Thyroid gland (tissue), 4 donors: Measurements from ENCODE around the gene LRRC8D. TPM values are rescaled to one million over a fixed set of nuclear protein-coding genes. Genes with fewer than 3 reads are reported as not detected.
A peak's percentile ranks its signal among the peaks of the same experiment; 100 is the strongest.

Experiments used
- DNase-seq, 2 donors: peaks; one replicate each; pipeline ENCODE4 v3.0.0-alpha.2; 2019
- H3K27ac ChIP-seq, 3 donors: fragments of 200-600 bp; sonication (generic); 1 replicate in 2 of 3; 2 replicates in 1 of 3; pipeline ENCODE4 v1.5.1; 2016 to 2019; ENCODE audit warnings: mild to moderate bottlenecking in 1 of 3, moderate library complexity in 1 of 3
- H3K27me3 ChIP-seq: fragments of 200-600 bp; sonication (generic); one replicate; pipeline ENCODE4 v1.5.1; 2019
- H3K36me3 ChIP-seq, 2 donors: fragments of 200-600 bp; sonication (generic); one replicate each; pipeline ENCODE4 v1.5.1; 2016 to 2019
- H3K4me1 ChIP-seq, 2 donors: fragments of 200-600 bp; sonication (generic); one replicate each; pipeline ENCODE4 v1.5.1; 2017 to 2019
- H3K4me3 ChIP-seq, 3 donors: fragments of 200-600 bp; sonication (generic); replicated peaks in 1 of 3; 1 replicate in 2 of 3; 2 replicates in 1 of 3; pipeline ENCODE4 v1.5.1; 2016; ENCODE audit warnings: mild to moderate bottlenecking in 1 of 3
- H3K9me3 ChIP-seq: fragments of 200-600 bp; sonication (generic); one replicate; pipeline ENCODE4 v1.5.1; 2017
- CTCF ChIP-seq, 6 experiments: fragments of 200-600 bp in 3 of 6; fragments of 450-650 bp in 3 of 6; sonication (generic) in 3 of 6; IDR thresholded peaks; one replicate each; pipeline ENCODE4 v1.5.1; 2016 to 2019; ENCODE audit warnings: antibody characterized with exemption in 6 of 6, mild to moderate bottlenecking in 2 of 6, inconsistent platforms in 1 of 6, moderate library complexity in 1 of 6
- POLR2A ChIP-seq, 2 donors: fragments of 450-650 bp; IDR thresholded peaks; one replicate each; pipeline ENCODE4 v1.6.1; 2017; ENCODE audit warnings: antibody characterized with exemption in 2 of 2, mild to moderate bottlenecking in 2 of 2, moderate library complexity in 1 of 2
- WGBS, 2 donors: methylation state at CpG; one replicate each; pipeline ENCODE4 v1.1.5; 2017; 5-methylcytosine and 5-hydroxymethylcytosine counted together
- intact Hi-C: fragments of 100-400 bp; cut with DNase I; formaldehyde crosslinking; loops from one replicate; pipeline ENCODE4 v1.15.1; 2023
- total RNA-seq, 4 donors: library from RNA; depleted of rRNA; stranded (reverse); fragments of >200 nt; gene quantifications; one replicate each; pipeline ENCODE4 v1.2.3, GENCODE V29; 2016

LRRC8D gene
- total RNA-seq, 4 donors from 2014 or later: 21.1 to 46.7 (median 35.3) TPM

- WGBS, 2 donors: 63 to 80% methylated on average over 2 of the region's 2 CpGs
- intact Hi-C loops: loop anchor here (10.0 kb wide), 1 partner anchor 153 kb away; no protein-coding TSS in a partner anchor
- no peak for DNase-seq
- H3K36me3 ChIP-seq: no peaks in the 10 kb centered on the region
- H3K27me3 ChIP-seq: no peaks in the 10 kb centered on the region
- H3K27ac ChIP-seq: no peak overlapping the region
- no peaks in the 10 kb centered on the region for H3K4me1 ChIP-seq
- no peak overlapping the region for H3K4me3 ChIP-seq
- TF ChIP-seq CTCF (IDR thresholded peaks at IDR 0.05) (no peak), POLR2A (IDR thresholded peaks at IDR 0.05) (no peak)
- H3K9me3 ChIP-seq: no peaks in the 10 kb centered on the region
These were observed 18.8 kb upstream of the LRRC8D start for GRCh38 chr1:89802051-89802450.

DNA sequence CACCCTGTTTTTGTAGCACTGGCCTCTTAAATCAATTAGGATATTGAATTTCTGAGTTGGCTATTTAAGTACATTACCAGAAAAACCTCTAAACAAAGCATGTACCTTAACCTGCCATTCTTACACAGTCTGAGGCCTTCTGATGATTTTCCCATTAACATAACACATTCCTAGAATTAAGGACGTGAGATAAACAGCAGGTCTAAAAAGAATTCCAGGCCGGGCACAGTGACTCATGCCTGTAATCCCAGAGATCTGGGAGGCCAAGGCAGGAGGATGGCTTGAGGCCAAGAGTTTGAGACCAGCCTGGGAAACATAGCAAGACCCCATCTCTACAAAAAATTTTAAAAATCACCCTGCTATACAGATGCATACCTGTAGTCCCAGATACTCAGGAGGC is 18.0 kb upstream of the LRRC8D start:
- Histone ChIP-seq H3K27me3 (no peaks in the 10 kb centered on the region), H3K9me3 (no peaks in the 10 kb centered on the region), H3K36me3 (no peaks in the 10 kb centered on the region), H3K4me3 (no peak overlapping the region), H3K27ac (no peak overlapping the region), H3K4me1 (no peaks in the 10 kb centered on the region)
- no peak for DNase-seq
- no peak for TF ChIP-seq POLR2A (IDR thresholded peaks at IDR 0.05)
- no peak for TF ChIP-seq CTCF (IDR thresholded peaks at IDR 0.05)
- intact Hi-C loops: loop anchor here (10.0 kb wide), 1 partner anchor 152 kb away; no protein-coding TSS in a partner anchor
- WGBS, 2 donors: 67 to 70% methylated on average over 2 of the region's 2 CpGs

GRCh38 chr1:89804642-89805237 is 16.1 kb upstream of the LRRC8D start:
- DNase-seq: peak; percentile 86 to 88
- Histone ChIP-seq H3K36me3 (no peaks in the 10 kb centered on the region), H3K27me3 (no peaks in the 10 kb centered on the region), H3K4me3 (no peak overlapping the region), H3K9me3 (no peaks in the 10 kb centered on the region), H3K4me1 (no peaks in the 10 kb centered on the region), H3K27ac (no peak overlapping the region)
- intact Hi-C loops: loop anchor here (10.0 kb wide), 1 partner anchor 150 kb away; no protein-coding TSS in a partner anchor
- TF ChIP-seq POLR2A (IDR thresholded peaks at IDR 0.05): no peak
- peak; percentile 83 to 94 (median 86) for TF ChIP-seq CTCF (IDR thresholded peaks at IDR 0.05)
- 0% methylated on average over 4 of the region's 4 CpGs for WGBS, 2 donors

- intact Hi-C loops: loop anchor here (2.0 to 10.0 kb wide), 2 partner anchors 148 to 180 kb away; no protein-coding TSS in a partner anchor
- Histone ChIP-seq H3K4me3 (no peak overlapping the region), H3K36me3 (no peaks in the 10 kb centered on the region), H3K27me3 (no peaks in the 10 kb centered on the region), H3K27ac (no peak overlapping the region), H3K4me1 (no peaks in the 10 kb centered on the region), H3K9me3 (no peaks in the 10 kb centered on the region)
- TF ChIP-seq POLR2A (IDR thresholded peaks at IDR 0.05): no peak
- TF ChIP-seq CTCF (IDR thresholded peaks at IDR 0.05): no peak
- no peak for DNase-seq
- 85 to 86% methylated on average over 3 of the region's 3 CpGs for WGBS, 2 donors
These were observed 14.2 kb upstream of the LRRC8D start for GRCh38 chr1:89806616-89807015.

DNA sequence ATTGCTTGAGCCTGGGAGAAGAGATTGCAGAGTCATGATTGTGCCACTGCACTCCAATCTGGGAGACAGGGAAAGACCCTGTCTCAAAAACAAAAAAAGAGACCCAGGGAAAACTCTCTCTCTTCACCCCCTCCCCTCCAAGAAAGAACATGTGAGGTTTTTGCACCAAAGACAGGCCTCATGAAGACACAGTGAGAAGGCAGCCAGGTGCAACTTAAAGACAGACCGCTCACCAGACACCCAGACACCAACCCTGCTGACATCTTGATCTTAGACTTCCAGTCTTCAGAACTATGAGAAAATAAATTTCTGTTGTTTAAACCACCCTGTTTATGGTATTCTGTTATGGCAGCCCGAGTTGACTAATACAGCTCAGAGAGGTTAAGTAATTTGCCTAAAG is 13.3 kb upstream of the LRRC8D start:
- no peak for DNase-seq
- TF ChIP-seq POLR2A (IDR thresholded peaks at IDR 0.05) (no peak), CTCF (IDR thresholded peaks at IDR 0.05) (no peak)
- Histone ChIP-seq H3K9me3 (no peaks in the 10 kb centered on the region), H3K4me1 (no peaks in the 10 kb centered on the region), H3K36me3 (no peaks in the 10 kb centered on the region), H3K4me3 (no peak overlapping the region), H3K27me3 (no peaks in the 10 kb centered on the region), H3K27ac (no peak overlapping the region)
- intact Hi-C loops: loop anchor here (2.0 to 10.0 kb wide), 2 partner anchors 147 to 179 kb away; no protein-coding TSS in a partner anchor
- 90 to 91% methylated on average over 2 of the region's 2 CpGs for WGBS, 2 donors
